CD1c-positive myeloid dendritic cell (primary cell): ENCODE data around the gene GRWD1.

Experiments used
- DNase-seq: peaks from one replicate; pipeline ENCODE4 v3.0.0-alpha.2; 2016; ENCODE audit errors: extremely low spot score

Gene GRWD1

DNA sequence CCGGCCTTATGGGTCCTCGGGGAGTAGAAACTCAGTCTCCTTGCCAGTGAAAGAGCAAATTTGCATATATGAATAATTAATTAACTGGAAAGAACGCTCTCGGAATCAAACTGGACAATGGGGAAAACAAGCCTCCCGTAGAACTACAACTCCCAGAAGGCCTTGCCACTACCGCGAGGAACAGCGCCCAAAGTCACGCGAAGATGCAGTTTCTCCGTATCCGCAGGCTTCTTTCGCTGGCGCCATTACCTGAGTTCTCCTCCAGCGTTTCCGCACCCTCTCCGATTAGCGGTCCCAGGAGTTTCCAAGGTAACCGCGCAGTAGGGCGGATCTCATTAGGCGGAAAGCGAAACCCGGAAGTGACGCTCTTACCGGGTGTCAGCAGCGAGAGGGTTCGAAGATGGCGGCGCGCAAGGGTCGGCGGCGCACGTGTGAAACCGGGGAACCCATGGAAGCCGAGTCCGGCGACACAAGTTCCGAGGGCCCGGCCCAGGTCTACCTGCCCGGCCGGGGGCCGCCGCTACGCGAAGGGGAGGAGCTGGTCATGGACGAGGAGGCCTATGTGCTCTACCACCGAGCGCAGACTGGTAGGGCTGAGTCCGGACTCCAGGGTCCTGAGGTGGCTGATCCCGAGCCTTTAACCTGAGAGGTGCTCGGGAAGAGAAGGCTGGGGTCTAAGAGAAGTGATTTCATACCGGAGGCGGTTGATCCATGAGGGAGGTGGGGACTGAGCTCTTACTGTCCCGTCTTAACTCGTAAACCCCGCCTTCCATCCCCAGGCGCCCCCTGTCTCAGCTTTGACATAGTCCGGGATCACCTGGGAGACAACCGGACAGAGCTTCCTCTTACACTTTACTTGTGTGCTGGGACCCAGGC is at the start of gene GRWD1:
Gene GRWD1, plus strand, starts transcription at position 378 of the 876 bp plus-strand sequence. Its CDS starts 23 bp downstream, at position 401.
- DNase-seq: peak; percentile 97

DNA sequence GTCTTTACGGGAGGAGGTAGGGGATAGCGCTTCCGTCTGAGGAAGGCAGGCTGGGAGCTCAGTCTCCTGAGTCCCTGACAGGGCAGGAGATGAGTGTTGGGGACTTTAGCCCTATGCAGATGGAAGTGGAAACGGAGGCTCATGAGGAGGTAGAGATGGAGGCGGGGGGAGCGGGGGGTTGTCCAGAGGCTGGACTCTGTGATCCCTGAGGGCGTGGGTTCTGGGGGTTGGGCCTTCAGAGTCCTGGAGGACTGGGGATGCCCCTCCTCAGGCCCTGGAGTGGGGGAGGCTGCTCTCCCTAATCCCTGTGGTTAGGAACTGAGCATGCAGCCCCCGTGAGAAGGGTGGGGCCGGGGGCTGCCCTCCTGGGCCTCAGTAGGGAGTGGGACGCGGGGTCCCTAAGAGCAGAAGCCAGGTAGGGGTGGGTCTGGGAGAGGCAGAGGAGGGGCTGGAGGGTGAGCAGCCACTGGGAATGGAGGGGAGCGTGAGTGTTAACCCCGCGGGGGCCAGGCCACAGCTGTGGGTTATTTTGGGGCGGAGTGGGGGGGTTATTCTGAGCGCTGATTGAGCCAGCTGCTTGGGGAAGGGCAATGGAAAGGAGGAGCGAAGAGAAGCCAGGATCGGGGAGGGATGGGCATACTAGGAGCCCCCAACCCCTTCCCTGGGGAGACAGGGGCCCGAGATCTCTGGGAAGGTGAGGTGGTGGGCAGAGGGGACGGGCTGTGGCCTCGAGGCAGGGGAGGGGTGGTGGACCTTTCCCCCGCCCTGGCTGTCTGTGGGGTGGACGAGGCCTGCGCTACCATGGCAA is 49.6 kb upstream of the GRWD1 start:
- DNase-seq: no peak

DNA sequence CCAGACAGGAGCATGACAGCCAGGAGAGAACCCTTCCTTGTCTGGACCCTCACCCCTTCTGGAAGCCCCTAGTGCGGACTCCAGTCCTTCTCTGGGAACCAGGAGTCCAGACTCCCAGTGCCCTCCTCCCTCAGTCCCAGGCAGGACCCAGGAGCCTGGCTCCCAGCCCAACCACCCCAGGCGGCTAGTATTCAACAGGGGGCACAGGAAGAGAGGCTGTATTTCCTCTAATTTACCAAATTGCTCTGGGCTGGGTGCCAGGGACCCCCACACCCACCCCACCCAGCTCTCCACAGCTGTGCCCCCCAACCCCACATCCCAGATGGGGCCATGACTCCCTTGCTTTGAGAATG is 49.0 kb upstream of the GRWD1 start:
- no peak for DNase-seq

DNA sequence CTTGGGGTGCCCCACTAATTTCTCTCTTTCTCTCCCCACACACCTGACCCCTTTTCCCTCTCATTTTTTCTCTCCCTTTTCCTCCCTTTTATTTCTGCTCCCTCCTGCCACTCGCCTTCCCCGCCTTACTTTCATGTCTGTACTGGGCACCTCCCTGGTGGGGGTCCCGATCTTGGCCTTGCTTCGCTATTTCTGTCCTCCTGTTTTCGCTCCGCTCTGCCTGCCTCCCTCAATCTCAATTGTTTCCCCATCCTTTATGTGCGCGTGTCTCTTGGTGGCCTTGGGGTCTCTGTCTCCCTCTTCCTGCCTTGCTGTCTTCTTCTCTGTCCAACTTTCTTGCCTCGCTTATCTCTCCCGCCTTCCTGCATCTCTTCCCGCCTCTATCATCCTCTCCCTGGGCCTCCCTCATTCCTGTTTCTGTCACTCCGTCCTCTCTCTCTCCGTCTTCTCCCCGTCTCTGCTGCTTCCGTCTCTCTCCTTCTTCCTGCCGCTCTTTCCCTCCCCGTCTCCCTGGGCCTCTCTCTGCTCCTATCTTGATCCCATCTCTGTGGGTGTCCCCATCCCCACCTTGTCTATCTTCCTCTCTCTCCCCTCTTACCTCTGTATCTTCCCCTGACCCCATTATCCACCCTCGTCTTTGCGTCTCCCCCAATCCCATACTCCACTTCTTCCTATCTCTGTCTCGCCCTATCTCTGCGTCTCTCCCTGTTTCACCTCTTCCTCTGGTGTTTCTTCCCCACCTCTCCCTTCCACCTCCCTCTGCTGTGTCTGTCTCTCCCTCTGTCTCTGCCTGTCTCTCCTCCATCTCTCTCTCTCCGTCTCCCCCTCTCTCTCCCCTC is 48.3 kb upstream of the GRWD1 start:
- no peak for DNase-seq

DNA sequence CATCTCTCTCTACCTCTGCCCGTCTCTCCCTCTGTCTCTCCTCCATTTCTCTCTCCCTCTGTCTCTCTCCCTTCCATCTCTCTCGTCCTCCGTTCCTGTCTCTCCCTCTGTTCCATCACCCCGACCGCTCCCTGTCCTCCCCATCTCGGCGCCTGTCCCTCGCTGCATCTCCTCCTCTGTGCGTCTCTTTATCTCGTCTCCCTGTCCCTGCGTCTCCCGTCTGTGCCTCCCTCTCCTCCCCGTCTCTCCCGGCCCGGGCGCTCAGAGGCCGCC is 47.7 kb upstream of the GRWD1 start:
- DNase-seq: no peak

DNA sequence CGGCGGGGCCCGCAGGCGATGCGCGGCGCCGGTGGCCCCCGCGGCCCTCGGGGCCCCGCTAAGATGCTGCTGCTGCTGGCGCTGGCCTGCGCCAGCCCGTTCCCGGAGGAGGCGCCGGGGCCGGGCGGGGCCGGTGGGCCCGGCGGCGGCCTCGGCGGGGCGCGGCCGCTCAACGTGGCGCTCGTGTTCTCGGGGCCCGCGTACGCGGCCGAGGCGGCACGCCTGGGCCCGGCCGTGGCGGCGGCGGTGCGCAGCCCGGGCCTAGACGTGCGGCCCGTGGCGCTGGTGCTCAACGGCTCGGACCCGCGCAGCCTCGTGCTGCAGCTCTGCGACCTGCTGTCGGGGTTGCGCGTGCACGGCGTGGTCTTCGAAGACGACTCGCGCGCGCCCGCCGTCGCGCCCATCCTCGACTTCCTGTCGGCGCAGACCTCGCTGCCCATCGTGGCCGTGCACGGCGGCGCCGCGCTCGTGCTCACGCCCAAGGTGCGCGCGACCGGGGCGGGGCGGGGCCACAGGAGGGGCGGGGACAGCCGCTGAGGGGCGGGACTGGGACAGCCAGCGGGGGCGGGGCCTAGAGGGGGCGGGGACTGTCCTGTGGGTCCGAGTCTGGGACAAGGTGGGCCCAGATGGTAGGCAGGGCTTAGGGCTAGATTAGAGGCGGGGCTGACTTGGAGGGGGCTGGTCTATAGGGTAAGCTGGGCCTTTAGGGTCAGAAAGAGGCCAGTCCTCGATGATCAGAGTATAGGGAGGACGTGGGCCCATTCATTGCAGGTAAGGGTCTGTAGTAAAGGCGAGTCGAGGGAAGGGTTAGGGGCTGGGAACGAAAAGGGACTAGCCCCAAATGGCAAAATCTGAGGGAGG is 47.2 kb upstream of the GRWD1 start:
- peak; percentile 88 for DNase-seq

DNA sequence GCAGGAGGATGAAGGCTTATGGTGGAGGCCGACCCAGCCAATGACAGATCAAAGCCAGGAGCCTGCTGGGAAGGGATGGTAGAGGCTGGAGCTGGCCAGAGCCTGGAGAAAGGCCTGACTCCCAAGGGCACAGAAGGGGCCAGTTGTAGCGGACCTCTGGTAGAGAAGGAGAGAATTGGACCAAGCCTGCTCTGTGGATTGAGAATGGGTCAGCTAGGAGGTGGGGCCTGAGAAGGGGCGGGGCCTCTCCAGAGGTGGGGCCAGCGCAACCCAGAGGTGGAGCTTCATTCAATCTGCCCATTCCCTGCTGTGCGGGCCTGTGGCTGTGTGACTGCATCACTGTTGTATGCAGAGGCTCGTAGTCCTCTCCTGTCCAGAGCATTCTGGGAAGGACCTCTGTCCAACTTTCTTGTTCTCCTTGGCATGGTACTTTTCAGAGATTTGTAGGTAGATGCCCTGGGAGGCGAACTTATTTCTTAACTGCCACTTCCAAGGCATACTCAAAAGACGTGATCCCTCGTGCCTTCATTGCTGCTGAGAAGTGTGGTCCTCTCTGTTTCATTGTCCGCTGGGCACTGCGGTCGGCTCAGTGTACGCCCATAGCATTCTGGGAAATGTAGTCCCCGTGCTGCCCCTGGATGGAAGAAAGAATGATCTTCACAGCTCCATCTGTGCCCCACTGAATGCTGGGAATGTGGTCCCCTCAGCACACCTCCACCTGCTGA is 45.6 kb upstream of the GRWD1 start:
- DNase-seq: peak; percentile 29

DNA sequence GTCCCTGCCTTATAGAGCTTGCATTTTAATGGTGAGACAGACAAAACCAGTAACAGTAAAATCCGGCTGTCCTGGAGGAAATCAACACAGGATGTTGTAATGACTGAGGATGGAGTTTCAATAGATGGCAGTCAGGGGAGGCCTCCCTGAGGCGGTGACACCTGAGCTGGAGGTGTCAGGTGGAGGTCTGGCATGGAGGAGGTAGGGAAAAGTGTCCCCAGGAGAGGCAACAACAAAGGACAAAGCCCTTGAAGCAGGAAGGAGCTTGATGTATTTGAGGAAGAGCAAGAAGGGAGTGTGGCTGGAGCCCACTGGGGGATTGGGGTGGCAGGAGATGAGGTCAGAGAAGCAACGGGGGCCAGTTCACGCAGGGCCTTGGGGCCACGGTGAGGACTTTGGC is 44.5 kb upstream of the GRWD1 start:
- DNase-seq: no peak

DNA sequence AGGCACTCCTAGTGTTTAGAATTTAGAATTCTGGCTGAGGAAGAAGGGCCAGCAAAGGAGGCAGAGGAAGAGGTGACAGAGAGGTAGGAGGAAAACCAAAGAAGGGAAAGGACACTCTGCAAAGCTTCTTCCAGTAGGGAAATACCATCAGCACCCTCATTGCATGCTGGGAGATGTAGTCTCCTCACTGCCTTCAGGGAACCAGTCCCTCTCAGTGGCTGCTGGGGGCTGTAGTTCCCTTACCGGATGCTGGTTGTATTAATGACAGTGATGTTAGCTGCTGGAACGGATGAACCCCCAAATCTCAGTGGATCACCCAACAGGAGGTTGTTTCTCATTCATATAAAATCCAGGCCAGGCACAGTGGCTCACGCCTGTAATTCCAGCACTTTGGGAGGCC is 42.2 kb upstream of the GRWD1 start:
- peak; percentile 71 for DNase-seq

DNA sequence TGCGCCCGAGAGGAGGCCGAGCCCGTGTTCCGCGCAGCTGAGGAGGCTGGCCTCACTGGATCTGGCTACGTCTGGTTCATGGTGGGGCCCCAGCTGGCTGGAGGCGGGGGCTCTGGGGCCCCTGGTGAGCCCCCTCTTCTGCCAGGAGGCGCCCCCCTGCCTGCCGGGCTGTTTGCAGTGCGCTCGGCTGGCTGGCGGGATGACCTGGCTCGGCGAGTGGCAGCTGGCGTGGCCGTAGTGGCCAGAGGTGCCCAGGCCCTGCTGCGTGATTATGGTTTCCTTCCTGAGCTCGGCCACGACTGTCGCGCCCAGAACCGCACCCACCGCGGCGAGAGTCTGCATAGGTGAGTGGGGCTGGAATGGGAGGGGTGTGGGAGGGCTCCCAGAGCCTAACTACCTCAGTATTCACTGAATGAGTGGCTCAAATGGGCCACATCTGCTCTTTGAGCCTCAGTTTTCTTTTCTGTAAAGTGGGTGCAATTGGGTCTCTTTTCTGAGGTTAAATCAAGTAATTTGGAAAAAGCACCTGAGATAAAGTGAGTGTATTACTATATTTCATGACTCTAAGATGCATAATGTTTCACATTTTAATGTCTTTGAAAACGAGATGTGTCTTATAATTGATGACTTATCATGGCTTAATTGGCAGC is 40.6 kb upstream of the GRWD1 start:
- DNase-seq: no peak

DNA sequence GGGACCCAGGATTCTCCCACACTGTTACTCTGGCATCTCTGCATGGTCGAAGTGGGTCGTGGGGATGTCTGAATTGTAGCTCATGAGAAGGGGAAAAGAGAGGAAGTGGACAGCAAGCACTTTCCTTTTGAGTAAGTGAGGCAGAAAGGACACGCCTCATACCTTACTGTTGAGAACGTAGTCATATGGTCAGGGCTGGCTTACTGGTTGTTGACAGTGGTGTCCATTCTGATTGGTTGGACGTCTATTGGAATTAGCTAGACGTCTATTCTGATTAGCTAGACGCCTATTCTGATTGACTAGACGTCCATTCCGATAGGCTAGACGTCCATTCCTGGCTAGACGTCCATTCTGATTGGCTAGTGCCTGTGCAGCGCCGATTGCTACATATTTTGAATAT is 39.9 kb upstream of the GRWD1 start:
- DNase-seq: peak; percentile 40

DNA sequence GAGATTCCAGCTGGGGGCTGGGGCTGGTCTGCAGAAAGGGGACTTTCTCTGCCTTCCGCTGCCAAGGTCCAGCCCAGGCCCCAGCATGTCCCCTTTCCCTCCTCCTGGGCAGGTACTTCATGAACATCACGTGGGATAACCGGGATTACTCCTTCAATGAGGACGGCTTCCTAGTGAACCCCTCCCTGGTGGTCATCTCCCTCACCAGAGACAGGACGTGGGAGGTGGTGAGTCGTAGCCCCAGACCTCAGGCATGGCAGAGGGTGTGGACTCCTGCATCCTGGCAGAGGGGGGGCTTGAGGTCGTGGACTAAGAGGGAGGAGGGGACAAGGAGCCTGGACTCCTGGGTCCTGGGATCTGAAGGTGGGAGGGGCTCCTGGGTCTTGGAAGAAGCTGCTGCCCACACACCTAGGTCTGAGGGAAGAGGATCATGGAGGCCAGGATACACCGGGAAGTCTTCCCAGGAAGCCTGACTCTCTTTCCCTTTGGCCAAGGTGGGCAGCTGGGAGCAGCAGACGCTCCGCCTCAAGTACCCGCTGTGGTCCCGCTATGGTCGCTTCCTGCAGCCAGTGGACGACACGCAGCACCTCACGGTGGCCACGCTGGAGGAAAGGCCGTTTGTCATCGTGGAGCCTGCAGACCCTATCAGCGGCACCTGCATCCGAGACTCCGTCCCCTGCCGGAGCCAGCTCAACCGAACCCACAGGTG is 31.8 kb upstream of the GRWD1 start:
- no peak for DNase-seq

DNA sequence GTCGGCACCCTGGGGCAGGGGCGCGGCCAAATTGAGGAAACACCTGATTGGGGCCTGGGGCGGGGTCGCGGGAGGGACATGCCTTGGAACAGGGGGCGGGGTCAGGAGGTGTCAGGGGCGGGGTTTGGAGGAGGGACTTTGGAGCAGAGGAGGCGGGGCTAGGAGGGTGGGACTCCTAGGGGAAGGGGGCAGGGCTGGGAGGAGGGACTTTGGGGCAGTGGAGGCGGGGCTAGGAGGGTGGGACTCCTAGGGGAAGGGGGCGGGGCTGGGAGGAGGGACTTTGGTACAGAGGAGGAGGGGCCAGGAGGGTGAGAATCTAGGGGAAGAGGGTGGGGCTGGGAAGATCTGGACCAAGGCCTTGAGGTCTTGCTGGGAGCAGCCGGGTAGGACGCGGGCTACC is 30.4 kb upstream of the GRWD1 start:
- DNase-seq: peak; percentile 83

DNA sequence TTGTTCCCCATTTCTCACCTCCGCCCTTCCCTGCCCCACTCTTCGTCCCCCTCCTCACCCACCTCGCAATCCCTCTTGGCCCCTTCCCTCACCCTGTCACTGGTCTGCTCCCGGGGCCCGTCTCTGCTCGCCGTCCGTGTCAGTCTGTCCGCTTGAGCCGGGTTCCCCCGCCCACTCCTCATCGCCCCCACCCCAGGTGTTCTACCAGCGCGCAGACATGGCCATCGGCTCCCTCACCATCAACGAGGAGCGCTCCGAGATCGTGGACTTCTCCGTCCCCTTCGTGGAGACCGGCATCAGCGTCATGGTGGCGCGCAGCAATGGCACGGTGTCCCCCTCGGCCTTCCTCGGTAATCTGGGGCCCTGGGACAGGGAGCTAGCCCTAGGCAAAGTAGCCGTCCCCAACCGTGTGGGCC is 30.0 kb upstream of the GRWD1 start:
- DNase-seq: no peak

DNA sequence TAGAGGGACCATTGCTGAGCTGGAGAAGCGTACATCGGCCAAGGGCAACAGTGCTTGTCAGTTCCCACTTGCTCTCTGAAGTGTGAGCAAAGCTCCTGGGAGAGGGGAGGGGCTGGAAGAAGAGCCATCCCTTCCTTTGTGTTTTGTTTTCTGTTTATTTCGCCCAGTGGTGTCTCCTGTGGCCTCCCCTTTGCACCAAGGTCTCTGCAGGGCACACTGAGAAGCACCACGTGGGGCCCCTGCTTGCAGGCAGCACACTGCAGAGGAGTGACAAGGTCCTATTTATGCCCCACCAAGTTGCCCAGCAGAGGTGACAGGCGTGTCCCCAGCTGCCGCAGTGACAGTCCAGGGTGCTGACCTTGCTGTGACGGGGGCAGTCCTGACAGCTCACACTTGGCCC is 28.4 kb upstream of the GRWD1 start:
- DNase-seq: no peak

DNA sequence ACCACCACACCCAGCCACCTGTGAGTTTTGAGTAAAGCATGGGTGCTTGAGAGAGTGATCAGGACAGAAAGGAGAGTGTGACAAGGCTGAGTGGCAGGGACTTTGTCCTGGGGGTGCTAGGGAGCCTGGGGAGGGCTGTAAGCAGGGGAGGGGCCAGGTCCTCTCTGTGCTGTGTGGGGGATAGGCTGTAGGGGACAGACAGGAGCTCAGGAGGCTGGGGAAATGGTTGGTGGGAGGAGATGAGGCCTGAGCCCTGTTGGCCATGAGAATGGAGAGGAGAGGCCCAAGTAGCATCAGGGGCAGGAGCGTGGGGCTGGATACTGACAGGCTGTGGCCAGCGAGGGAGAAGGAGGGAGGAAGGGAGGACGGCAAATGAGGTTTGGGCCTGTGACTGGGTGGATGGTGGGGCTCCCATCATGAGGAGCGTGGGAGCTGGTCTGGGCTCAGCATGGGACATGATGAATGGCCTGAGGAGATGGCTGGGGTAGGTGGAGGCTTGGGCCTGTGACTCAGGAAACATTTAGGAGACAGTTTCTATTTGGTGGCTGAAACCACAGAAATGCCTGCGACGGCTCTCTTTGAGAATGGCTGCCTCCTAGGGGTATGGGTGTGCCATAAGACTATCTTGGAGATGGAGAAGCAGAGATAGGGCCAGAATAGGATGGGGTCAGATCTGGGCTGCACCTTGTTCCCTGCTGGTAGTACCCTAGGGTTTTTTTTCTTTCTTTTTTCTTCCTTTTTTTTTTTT is 27.3 kb upstream of the GRWD1 start:
- no peak for DNase-seq

DNA sequence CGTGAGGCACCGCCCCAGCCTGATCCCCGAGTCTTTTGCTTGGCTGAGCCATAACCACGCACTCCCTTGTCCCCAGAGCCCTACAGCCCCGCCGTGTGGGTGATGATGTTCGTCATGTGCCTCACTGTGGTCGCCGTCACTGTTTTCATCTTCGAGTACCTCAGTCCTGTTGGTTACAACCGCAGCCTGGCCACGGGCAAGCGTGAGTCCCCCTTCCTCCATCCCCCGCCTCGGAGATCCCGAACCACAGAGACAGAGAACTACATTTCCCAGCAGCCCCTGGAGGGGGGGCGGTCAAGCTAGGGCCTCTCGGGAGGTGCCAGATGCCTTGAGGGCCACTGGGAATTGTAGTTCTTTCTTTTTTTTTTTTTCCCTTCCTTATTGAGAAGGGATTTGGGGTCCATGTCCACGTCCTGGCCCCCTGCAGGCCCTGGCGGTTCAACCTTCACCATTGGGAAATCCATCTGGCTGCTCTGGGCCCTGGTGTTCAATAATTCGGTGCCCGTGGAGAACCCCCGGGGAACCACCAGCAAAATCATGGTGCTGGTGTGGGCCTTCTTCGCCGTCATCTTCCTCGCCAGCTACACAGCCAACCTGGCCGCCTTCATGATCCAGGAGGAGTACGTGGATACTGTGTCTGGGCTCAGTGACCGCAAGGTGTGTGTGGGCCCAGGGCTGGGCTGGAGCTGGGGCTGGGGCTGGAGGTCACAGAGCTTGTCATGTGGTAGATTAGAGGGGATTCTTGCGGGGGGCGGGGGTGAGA is 26.4 kb upstream of the GRWD1 start:
- peak; percentile 72 for DNase-seq

DNA sequence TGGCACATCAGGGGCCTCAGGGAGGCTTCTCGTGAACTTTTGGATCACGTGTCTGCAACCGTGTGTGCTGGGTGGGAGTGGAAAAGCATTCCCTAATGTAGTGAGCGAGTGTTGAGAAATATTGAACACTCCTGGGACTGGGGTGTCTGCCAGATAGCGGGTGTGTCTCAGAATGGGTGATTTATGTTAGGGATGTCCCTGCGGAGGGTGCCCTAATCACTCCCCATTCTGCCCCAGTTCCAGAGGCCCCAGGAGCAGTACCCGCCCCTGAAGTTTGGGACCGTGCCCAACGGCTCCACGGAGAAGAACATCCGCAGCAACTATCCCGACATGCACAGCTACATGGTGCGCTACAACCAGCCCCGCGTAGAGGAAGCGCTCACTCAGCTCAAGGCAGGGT is 24.2 kb upstream of the GRWD1 start:
- DNase-seq: no peak
